DMS79 treated with DMSO at 0.1 percent for 48 hours (cell line): ENCODE data around the gene CEP89.
"Not testable (repeated sequence)": the region's sequence is repeated elsewhere in the genome, so short reads cannot be mapped to it uniquely, and the experiment has no call there.

Experiments used
- DNase-seq: peaks from one replicate; lab custom pipeline; 2025; lab: John Stamatoyannopoulos, UW

The CEP89 gene

DNA sequence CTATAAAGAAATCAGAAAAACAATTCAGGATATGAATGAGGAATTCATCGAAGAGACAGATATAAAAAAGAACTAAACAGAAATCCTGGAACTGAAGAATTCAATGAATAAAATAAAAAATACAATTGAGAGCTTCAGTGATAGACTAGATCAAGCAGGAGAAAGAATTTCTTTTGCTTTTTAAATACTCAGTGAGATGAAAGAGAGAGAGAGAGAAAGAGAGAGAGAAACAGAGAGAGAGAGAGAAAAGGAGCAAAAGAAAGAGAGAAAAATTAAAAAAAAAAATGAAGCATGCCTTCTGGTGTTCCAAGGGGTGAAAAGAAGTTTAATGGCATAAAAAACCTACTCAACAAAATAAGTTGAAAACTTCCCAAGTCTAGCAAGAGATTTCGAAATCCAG lies 80.1 kb downstream of the CEP89 start:
- no peak for DNase-seq

DNA sequence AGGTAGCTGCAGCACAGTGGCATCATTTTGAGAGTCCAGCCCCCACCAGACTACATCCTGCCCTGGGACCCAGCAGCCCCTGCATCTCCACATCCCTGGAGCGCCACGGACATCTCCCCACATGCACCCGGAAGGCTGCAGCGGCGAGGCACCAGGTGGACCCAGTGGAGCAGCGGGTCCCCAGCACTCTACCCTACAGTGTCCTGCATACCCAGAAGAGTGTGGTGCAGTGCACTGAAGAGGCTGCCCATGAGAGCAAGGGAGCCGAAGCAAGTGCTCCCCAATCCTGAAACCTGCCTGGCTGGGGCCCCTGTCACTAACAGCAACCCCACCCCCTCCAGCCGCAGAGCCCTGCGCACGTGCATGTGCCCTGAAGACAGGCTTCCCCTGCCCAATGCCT lies 80.9 kb downstream of the CEP89 start:
- DNase-seq, result no peak

DNA sequence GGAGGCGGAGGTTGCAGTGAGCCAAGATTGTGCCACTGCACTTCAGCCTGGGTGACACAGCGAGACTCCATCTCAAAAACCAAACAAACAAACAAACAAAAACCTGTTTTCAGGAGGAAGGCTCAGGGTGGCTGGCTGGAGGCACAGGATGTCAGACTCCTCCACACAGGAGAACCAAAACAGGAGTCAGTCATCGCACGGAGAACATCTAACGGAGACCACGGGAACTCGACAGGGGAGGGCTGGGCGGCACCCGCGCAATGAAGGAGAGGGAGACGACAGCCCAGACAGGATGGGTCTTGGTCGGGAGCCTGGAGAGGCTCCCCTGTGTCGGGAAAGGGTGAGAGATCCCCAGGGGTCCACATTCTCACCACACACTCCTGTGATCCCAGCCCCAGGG lies 81.4 kb downstream of the CEP89 start:
- no peak for DNase-seq

DNA sequence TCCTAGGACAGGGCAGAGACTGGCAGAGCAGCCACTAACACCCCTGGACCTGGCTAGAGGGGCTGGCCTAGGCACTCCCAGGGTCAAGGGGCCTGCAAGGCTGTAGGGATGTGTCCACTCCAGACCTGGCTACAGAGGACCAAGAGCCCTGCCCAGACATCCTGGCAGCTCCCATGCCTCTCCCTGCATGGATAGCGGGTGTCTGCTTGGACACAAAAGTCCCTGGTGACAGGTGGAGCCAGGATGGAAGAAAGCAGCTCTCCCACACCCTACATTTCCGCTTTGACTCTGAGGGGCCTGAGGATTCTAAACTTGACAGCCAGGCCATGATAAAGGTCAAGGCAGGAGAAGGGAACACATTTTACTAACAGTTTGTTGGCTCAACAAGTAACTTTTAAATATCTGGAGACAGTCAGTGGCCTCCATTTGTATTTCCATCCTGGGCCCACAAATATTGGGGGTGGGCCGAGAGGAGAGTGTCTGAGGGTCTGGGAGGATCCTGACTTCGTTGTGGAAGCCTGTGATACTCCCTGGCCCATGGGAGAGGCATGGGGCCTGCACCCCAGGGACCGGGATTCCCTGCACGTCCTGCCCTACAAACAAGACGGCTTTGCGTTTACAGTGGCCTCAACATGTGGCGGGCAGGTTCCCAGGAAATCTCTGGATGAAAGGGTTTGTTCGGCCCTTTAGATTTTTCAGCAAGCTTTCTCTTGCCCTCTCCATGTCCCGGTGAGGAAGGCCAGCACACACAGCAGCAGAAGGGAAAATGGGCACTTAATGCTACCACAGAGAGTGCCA lies 82.4 kb downstream of the CEP89 start:
- DNase-seq, result no peak

DNA sequence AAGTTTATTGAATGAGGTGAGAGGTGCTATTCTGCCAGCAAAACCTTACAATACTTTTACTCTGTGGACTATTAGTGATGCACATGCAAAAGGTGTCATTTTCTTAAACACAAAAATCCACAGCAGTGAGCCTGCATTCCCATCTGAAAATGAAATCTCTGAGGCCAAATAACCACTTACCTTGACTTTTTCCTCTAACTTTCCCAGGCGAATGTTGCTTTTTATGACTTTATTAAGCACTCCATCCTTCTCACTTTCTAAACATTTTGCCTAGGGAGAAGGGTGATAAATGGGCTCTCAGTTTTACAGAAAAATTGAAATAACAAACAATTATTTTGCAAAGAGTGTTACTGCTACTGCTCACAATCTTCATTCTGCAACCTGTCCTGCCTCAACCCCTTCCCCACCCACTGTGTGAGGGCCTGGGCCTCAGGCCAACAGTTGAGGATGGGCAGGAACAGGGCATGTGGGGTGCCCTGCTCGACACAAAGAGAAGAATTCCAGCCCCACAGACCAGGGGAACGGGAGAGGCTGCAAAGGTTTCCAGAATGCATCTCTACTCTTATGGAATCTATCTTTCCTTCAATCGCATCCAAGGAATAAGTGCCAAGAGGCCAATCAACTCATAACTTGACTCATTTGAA lies 84.1 kb downstream of the CEP89 start:
- DNase-seq, result no peak

DNA sequence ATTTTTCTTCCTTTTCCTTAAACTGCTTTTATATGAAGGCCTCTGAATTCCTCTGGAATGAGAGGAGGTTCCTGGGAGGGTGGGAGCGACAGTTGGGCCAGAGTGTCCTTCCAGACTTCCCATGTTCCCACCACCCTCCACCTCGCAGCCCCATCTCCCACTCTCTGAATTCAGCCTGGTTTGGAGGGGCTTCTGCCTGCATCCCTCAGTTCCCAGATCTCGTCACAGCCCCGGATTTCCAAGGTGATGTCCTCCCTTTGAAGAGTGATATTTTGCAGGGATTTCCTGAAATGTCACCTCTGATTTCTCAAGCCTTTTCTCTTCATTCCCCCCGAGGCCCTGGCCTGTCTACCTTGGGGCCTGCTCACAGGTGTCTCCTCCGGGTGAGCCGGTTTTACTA lies 85.5 kb downstream of the CEP89 start:
- DNase-seq, result no peak

DNA sequence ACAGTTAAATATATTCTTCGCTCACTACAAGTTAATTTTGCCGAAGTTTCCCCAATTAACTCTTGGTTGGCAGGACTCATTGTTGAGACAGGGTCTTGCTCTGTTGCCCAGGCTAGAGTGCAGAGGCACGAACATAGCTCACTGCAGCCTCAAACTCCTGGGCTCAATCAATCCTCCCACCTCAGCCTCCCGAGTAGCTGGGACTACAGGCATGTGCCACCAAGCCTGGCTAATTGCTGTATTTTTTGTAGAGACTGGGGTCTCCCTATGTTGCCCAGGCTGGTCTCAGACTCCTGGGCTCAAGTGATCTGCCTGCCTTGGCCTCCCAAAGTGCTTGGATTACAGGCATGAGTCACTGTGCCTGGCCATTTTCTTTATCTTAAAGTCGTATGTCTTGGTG lies 86.5 kb downstream of the CEP89 start:
- DNase-seq, result not testable (repeated sequence)

DNA sequence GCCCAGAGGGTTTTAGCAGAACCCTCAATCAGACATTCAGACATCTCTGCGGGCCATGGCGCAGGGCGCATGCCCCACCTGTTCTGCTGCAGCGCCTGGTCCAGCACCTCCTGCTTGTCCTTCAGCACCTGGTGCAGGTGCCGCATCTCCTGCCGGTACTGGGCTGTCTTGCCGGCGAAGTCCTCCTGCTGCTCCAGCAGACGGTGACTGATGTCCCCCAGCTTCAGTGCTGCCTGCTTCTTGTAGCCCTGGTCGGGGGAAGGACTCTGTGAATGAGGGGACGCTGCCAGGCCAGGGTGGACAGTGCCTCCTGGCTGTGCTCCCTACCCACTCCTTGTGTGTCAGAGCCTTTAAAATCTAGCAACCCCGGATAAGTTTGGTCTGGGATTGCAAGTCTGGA lies 90.0 kb downstream of the CEP89 start:
- DNase-seq, result no peak

DNA sequence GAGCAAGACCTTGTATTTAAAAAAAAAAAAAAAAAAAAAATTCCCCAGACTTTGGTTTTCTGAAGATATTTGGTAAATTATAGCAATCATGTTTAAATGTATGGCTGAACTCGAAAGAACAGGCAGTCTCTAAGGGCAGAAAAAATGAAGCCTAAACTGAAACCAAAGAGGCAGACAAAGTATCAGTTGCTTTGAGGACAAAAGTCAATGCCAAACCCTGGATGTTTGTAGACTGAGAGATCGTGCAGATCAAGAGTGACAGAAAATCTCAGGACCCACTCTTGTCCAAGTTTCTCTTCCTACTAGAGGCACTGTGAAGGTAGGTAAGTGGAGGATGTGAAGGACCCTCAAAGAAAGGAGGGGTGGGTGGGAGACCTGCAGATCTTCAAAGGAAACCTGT lies 91.1 kb downstream of the CEP89 start:
- DNase-seq, result no peak

DNA sequence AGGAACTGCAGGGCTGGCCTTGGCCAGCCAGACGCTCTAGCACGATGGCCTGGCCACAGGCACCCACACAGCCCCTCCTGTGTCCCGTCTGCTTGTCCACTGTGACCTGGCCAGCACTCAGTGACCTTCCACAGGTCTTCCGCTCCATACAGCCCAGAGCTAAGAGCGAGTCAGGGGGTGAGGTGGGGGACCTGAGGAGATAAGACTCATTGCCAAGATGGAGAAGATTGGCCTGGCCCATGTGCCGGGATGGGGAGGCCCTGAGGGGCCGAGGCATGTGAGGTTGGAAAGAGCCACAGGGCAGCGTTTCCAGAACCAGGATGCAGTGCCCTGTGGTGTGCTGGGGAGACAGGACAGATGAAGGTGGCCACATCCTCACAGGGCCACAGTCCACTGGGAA lies 92.0 kb downstream of the CEP89 start:
- no peak for DNase-seq

DNA sequence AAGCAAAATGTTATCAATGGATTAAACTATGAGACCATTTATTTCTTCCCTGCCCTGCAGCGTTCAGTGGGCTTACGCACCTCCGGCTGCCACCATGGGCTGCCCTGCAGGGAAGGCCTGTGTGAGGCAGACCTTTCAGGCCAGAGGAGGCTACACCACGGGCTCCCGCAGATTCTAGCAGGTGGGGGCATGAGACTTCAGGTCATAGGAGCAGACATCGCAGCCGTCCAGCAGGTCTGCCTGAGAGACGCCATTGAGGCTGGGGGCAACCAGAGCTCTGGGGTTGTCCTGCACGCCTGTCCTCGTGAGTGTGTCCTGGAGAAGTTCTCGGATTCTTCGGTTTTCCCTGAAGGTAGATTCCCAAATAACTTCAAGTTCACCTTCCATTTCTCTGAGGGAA lies 92.8 kb downstream of the CEP89 start:
- no peak for DNase-seq

DNA sequence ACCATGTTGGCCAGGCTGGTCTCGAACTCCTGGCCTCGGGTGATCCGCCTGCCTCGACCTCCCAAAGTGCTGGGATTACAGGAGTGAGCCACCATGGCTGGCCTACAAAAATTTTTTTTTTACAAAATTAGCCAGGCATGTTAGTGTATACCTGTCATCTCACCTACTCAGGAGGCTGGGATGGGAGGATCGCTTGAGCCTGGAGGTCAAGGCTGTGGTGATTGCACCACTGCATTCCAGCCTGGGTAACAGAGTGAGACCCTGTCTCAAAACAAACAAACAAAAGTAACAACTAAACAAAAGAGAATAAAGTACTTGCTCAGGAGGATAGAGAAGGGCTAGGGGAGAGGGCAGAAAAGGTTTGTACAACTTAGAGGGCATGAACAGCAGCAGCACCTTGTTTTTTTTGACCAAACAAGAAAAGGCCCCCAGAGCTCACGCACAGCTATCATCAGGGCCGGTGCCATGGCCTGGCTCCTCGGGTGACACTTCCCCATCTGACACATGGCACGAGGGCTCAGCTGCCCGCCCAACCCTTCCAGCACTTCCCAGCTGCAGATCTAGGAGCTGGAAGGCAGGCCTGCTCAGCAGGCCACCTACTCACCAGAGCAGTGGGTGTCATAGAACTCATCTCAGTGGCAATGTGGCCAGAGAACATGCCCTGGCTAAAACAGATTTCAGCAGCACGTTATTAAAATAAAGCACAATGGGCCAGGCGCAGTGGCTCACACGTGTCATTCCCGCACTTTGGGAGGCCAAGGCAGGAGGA lies 93.6 kb downstream of the CEP89 start:
- no peak for DNase-seq

DNA sequence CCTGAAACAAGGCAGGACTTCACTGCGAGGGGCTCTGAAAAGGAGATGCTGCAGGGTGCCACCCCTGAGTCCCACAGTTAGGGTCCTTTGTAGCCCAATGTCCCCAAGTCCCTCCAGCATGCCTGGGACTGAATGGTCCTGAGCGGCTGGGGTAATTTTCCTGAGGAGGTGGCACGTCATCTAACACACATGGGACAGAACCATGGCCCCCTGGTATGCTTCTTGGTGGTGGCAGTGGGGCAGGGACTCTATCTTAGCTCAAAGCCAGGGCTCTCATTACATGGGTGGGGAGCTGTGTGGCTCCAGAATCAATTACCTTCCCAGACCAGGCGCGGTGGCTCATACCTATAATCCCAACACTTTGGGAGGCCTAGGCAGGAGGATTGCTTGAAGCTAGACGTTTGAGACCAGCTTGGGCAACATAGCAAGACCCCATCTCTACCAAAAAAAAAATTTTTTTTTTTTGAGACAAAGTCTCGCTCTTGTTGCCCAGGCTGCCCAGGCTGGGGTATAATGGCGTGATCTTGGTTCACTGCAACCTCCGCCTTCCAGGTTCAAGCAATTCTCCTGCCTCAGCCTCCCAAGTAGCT lies 94.3 kb downstream of the CEP89 start:
- DNase-seq, result no peak

DNA sequence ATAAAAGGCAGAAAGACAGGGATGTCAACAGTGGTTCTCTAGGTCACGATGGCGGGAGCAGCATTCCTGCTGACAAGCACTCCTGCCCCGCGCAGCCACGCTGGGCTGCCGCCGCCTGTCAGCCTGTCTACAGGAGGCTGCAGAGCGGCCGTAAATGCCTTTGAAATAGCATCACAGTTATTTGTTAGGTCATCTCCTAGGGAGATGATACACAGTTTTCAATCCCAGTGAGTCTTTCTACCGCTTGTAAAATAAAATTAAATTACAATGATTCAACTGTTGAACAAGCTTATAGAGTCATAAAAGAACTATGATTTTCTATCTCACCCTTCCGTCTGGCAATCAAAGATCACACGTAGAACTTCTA lies 94.9 kb downstream of the CEP89 start:
- DNase-seq, result no peak

DNA sequence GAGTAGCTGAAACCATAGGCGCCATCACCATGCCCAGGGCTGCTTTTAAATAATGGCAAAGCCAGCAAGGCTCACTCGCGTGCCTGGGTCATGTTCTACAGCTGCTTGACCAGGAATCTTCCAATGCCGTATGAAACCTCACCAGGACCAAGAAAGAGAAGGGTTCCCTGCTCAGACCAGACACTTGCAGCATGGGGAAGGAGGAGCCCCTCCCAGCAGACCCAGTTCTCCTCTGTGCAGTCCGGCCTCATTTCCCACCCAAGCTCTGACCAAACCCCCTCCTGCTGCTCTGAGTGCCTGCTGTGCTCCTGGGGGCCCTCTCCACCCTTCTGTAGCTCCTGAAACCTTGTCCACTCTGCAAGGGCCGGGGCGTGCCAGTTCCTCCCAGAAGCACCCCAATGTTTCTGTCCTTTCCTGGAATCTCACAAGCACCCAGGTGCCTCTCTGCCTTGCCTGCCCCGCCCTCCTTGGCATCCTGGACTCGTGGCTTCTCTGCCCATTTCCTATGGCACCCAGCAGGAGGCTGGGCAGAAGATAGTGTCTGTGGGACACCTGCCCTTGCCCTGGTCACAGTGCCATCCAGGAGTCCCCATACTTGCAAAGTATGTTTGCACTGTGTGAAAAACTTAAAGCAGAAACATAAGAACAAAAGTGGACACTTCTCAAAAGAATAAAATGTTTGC lies 95.4 kb downstream of the CEP89 start:
- no peak for DNase-seq

DNA sequence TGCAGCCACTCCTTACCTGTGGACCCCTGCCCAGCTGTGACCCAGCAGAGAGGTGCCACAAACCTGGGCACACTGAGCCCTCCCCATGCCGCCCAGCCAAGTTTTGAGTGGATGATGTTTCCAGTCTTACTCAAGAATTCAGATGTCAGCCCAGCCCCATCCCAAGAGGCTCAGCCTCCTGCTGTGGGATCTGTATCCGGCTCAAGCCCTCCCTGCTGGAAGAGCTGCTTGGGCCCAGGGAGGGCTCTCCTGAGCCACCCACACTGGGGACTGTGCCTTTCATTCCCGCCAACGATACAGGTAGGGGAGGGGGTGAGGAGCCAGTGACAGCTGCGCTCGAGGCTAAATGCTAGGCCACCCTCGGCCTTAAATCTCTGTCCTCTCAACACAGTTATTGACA lies 96.3 kb downstream of the CEP89 start:
- no peak for DNase-seq

DNA sequence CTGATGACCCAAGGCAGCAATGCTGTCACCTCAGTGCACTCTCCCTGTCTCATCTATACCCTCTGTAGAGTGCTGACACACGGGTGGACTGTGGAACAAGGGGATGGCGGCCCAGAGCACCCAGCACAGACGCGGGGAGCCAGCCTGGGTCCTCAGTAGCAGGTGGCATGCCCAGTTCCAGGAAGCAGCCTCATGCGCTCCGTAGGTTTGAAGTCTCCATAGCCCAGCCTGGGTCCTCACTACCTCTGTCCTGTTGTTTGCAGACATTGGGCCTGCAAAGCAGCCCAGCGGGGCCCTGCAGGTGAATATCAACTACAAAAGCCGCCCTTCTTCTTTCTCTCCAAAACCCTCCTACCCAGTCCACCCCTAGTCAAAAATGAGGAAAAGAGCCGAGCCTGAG lies 97.2 kb downstream of the CEP89 start:
- no peak for DNase-seq

DNA sequence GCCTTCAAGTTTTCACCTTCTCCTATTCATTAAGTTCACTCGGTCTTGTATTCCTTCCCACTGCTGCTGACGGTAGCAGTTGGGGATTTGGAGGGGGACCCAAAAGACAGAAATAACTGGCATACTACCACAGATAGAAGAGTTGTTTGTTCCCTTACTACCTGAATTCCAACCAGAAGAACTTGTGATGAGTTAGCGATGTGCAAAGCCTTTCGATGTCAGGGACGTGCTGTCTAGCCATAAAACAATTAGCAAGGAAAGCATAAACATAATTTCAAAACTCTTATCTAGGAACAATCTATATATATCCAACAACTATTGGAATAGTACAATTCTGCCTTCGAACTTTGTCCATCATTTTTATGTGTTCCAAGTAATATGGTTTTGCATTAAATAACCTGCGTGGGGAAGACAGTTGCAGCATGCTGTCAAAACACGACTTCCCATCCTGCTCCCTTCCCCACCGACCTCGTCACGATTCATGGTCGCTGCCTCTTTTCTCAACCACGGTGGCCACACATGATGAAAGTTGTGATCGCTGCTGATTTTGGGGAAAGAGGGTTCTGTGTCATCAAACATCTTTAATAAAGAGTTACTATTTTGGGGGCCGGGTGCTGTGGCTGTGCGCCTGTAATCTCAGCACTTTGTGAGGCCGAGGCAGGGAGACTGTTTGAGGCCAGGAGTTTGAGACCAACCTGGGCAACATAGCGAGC lies 98.4 kb downstream of the CEP89 start:
- DNase-seq, result no peak

DNA sequence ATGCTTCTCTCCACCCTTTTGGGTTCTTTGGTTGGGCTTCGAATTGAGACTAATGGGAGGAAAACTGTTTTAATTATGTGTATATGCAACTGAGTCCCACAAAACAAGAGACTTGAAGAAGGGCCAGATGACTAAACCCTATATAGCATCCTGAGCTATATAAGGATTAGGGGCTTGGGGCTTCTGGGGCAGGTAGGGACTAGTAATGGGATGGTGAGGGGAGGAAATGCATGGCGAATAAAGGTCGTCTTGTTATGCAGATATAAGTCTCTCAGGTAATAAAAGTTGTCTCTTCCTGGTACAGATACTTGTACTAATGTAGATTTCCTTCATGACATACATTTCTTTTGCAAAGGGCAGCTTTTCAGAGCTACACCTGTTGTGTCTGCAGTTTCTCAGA lies 99.4 kb downstream of the CEP89 start:
- no peak for DNase-seq

DNA sequence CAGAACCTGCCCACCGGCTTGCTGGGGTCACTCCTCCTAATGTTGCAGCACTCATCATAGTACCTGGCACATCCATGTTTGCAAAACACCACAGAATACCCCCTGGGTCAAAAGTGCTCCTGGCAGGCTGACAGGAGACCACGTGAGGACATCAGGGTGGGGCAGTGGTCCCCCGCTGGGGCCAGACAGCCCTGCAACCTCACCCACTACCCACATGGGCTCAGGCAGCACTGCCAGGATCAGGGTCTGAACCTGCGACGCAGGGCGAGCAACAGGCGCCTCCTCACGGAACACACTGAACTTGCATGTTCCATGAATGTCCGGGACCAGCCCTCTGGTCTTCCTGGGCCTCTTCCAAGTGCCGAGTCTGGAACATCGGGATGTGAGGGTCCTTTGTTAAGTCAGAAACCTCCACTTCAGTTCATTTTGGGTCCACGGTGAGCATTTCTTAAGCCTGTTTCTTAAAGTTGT lies 100.7 kb downstream of the CEP89 start:
- DNase-seq, result no peak

DNA sequence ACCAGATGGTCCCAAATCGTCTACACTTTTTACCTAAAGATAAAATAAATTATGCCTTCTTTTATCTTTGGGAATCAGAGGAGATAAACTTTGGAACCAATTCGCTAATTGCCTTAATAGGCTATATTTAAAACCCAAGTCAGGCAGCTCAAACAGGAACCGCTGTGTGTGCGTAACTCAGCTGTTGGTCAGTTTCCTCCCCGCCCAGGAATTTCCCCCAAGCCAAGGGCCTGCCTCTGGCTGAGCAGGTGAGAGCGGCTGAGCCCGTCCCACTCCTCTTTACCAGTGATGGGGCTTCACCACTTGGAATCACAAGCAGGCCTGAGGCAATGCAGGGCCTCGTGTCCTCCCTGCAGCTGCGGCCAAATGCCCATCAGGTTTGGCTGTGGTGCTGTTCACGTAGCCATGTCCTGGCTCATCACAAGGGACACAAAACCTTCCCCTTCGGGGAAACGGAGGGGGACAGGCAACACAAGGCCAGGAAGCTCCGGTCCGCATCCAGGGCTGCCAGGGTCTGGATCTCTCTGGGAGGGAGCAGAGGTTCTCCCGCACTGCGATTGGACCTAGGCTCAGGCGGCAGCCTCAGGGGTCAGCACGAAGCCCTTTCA lies 101.7 kb downstream of the CEP89 start:
- DNase-seq, result no peak
